NCI-H1417 treated with DMSO at 0.1 percent for 48 hours (cell line): ENCODE data around the gene LETM1.

ENCODE experiments used
- DNase-seq: peaks from one replicate; lab custom pipeline; 2025; lab: John Stamatoyannopoulos, UW

LETM1 gene

DNA sequence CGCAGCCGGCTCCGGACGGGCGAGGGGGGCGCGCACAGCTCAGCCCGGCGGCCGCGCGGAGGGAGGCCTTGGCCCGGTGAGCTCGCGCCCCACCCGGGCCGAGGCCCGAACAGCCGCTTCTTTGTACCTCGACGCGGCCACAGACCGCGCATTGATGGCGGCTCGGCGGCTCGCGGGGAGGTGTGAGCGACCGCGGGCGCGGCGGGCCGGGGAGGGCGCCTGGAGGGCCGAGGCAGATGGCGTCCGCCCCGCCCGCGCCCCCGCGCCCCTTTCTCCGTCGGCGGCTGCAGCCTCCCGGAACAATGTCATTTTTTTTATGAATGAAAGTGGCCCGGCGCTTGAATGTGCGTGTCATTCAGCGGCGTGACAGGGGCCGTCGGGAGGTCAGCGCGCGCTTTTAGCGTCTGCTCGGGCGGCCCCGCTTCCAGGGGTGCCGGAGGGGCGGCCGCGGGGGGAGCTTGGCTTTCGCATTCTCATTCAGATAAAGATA lies 61.1 kb downstream of the LETM1 start:
- DNase-seq: no peak

DNA sequence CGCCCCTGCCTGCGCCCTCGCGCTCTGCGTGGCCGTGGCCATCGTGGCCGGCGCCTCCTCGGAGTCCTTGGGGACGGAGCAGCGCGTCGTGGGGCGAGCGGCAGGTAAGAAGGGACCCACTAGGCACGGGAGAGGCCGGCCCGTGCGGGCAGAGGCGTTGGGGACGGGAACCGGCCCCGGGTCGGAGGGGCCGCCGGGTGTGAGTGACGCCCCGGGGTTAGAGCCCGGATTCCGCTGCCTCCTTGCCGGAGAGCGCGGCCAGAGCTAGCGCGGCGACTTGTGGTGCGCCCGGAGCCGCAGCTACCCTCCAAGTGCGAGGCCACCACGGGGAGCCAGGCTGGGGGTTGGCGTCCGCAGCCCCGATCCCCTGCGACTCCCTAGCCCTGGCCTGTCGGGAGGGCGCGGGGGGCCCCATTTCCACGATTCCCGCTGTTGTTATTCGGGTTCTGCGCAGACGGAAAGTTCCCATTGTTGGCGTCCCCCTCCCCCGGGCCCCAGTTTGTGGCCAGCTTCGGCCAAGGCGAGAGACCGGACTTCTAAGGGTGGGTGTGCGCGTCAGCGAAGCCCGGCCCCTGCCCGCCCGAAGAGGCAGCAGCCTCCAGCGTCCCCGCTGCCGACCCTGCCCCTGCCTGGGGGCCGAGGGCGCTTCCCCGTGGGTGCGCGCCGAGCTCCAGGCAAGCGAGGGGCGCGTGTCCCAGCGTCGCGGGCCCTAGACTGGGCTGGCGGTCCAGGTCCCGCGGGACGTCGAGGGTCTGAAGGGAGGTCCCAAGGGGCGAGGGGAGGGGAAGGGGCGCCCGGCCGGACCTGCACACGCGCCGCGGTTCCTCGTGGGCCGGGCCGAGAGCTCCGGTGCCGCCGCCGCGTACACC lies 61.8 kb downstream of the LETM1 start:
- DNase-seq: no peak

DNA sequence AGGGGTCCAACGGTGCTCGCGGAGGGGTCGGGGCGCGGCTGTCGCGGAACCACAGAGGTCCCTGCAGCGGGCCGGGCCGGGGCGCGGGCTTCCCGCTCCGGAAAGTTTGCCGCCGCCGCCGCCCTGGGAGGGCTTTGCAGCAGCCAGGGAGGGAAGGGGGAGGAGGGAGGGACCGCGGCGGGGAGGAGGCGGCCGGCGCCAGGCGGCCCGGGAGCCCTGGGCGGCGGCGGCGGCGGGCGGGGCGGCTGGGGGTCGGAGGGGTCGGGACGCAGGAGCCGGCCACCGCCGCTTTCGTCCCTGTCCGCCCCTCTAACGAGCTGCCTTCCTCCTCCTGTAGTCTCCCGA lies 62.5 kb downstream of the LETM1 start:
- no peak for DNase-seq

- DNase-seq: no peak
Measured at GRCh38 chr4:1792832-1793495, 63.0 kb downstream of the LETM1 start, which contains the start of gene FGFR3. Gene FGFR3, plus strand, starts transcription at chr4:1793293. Its CDS starts 642 bp downstream, at chr4:1793935.

DNA sequence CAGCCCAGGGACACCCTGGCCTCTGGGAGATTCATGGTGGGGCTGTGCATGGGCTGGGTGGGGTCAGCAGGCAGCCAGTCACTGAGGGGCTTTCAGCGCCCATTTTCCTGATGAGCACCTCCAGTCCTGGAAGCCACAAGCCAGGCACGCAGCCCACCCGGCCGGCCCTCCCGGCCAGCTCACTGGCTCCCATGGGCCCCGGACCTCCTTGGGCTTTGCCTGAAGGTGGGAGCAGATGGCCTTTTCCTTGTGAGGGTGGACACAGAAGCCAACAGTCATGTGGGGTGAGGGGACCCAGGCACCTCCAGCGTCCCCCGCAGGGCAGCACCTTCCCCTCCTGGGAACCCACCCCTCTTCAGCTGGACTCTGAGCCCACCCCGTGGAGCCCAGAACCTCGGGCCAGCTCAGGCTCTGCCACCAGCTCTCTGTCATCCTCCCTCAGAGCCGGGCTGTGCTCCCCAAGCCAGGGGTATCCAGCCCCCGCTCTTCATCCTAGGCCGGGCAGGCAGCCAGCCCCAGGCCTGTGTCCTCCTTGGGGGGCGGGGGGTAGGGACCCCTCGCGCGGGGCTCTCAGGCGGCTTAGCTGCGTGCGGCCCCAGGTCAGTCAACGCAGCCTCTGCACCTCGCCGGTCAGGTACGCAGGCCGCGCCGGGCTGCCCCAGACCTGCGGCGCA lies 63.7 kb downstream of the LETM1 start:
- DNase-seq: no peak

GRCh38 chr4:1790005-1790404 lies 66.0 kb downstream of the LETM1 start:
- DNase-seq: no peak

DNA sequence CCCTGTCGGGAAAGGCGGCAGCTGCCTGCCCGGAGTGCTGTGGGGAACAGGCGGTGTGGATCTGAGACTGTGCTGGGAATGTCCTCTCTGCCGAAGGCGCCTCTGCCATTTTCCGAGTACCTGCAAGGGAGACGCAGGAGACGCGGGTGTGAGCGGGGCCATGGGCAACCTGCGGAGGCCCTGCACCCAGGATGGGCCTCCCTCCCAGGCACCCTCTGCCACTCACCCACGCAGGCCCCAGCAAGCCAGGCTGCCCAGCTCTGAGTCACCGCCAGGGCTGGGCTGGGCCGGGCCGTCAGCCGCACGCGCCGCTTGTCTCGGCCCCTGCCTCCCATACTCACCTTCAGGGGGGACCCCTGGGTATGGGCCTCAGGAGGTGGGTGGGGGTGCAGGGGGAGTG lies 66.4 kb downstream of the LETM1 start:
- no peak for DNase-seq

DNA sequence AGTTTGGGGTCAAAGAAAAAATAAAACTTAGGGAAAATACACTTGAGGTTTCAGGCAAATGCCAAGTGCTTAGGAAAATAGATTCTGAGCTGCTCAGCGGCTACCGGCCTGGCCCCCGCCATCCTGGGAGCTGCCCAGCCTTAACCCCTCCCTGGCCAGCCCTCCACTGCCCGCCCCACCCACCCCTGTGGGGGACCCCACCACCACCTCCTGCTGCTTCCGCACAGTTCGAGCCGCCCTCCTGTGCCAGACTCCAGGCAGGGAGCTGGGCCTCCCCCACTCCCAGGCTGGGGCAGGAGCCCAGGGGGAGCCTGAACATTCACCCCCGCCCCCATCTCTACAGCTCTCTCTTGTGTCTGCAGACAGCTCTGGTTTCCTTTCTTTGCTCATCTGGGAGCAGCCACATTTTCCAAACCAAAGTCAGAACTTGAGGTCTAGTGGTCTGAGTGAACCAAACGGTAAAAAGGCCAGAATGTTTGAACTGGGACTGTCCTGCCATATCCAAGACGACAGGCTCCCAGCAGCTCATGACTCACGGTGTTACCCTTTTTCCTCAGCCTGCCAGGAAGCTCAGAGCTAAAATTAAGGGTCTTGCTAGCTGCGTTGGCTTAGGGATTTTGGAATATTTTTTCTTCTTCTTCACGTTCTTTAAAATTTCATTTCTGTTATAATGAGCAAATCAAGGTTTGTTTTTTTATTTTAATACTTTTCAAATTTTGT lies 67.5 kb downstream of the LETM1 start:
- no peak for DNase-seq

DNA sequence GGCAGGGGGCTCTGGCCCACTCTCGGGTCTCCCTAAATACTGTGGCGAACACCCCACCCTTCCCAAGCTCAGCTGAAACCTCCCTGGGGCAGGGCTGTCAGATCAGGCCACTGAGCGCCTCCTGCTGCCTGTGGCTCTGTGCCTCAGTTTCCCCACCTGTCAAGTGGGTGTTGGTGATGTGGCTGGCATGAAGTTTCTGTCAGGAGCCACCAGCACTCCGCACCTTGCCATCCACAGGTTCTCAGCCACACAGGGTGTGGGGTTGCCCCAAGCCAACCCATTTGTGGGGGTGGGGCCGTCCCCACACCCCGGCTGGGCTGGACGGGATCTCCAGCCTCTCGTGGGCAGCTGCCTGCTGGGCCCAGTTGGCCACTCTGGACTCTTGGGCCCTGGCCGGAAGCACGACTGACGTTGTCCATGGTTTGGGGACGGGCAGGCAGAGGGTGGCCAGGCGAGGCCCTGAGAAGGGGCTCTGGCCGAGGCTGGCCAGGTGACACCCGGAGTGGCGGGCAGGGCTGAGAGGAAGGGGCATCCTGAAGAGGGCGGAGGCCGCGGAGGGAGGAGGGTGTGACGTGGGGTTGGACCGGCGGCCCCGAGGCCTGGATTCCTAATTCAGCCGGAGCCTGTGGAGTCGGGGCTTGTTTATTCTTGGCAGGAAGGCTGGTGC lies 68.4 kb downstream of the LETM1 start:
- no peak for DNase-seq

DNA sequence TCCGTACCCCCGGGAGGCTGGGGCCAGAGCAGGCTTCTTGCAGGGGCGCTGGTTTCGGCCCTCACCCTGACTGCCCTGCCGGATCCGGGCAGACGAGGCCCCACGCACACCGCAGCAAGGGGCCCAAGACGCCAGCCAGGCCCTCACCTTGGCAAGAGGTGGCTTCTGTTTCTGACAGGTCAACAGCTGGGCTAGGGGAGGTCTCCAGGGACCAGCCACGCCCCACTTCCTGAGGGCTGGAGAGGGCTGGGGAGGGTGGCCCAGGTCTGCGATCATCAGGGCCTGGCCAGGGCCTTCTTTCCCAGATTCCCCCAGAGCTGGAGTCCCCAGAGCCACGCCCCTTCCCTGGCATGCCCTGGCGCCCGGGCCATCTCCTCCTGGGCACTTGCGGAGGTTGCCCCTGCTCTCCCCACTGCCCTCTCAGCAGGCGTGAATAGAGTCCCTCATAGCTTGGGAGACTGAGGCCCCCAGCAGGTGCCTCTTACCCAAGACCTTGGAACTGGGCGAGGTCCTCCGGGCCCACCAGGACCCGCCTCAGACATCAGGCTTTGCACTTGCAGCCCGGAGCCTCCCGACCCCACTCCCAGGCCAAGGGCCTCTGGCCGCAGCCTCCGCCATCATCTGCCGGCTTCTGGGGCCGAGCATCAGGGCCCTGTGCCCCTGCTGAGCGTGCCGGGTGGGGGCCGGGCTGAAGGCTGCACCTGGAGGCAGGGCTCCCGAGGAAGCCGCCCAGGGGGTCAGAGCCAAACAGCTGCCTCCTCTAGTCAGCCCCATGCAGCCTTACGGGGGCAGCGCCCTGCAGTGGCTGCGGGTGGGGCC lies 69.2 kb downstream of the LETM1 start:
- DNase-seq: no peak

- DNase-seq: no peak
Measured at GRCh38 chr4:1785592-1785991, 70.4 kb downstream of the LETM1 start.

- no peak for DNase-seq
Measured at GRCh38 chr4:1784789-1785591, 71.0 kb downstream of the LETM1 start.

- no peak for DNase-seq
Measured at GRCh38 chr4:1784395-1784788, 71.6 kb downstream of the LETM1 start.

GRCh38 chr4:1783970-1784369 lies 72.0 kb downstream of the LETM1 start:
- no peak for DNase-seq

DNA sequence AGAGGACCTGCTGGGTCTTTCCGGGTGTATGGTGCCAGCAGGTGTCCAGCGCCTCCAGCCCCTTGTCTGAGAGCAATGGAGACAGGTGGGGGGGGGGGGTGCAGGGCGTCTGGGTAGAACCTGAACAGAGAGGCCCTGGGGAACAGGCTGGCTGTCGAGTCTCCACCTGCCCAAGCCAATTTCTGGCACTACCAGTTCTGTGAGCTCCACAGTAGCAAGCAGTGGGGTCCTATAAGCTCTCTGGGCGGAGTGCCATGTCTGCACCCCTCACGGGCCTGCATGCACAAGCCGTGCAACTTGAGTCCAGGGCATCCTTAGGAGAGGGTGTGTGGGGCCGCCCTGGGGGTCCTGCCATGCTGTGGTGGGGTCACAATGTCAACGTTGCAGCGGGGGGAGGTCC lies 72.9 kb downstream of the LETM1 start:
- no peak for DNase-seq

GRCh38 chr4:1780435-1780834 lies 75.5 kb downstream of the LETM1 start:
- no peak for DNase-seq

DNA sequence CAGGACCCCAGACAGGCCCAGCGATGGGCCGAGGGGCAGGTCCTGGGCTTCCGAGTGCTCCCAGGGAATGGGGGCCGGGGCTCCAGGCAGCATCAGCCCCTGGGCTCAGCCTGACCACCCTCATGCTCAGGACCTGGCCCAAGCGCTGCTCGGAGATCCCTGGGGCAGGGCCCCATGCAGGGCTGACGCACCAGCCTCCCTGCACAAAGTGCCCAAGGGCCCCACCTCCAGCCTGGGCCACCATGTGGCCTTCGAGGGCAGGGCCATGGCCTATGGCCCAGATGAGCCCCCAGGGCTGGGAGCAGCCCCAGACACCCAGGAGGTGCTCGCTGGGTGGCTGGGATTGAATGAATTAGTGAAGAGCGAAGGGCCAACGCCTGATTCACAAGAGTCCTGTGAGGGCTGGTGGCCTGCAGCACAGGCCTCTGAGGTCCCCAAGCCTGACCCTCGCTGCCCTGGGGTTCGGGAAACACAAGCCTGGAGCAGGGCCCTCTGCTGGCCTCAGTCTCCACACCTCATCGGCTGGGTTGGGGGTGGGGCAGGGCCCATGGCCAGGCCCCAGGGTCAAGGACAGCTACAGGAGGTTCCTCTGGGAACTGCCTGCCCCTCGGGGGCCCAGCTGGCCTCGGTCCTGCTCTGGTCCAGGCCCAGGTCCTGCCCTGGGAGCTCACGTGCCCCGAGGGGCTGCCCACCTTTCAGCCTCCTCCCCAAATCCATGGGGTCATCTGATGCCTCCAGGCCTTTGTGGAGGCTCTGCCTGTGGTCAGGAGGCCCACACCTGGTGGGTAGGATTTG lies 76.2 kb downstream of the LETM1 start:
- DNase-seq: no peak

- no peak for DNase-seq
Measured at GRCh38 chr4:1778642-1779392, 77.1 kb downstream of the LETM1 start.
